Progenitor cell of endocrine pancreas (in vitro differentiated cells): Measurements from ENCODE around the gene LSM3. TPM values are rescaled to one million over a fixed set of nuclear protein-coding genes. Genes with fewer than 3 reads are reported as not detected.

Source experiments
- DNase-seq: peaks from one replicate; pipeline ENCODE4 v3.0.0; 2021; ENCODE audit warnings: low spot score; ENCODE audit not compliant: unreplicated experiment
- H3K27ac Mint-ChIP-seq: 2 replicates; pipeline ENCODE4 v1.8.0; 2021; ENCODE audit warnings: mild to moderate bottlenecking, moderate library complexity, mixed read lengths
- H3K27me3 Mint-ChIP-seq: 2 replicates; pipeline ENCODE4 v1.8.0; 2021; ENCODE audit warnings: mixed read lengths
- H3K36me3 Mint-ChIP-seq: 2 replicates; pipeline ENCODE4 v1.8.0; 2022; ENCODE audit warnings: mixed read lengths; ENCODE audit not compliant: insufficient read depth
- H3K4me1 Mint-ChIP-seq: 2 replicates; pipeline ENCODE4 v1.8.0; 2021; ENCODE audit warnings: low read depth, mixed read lengths
- H3K4me3 Mint-ChIP-seq: 2 replicates; pipeline ENCODE4 v1.8.0; 2021; ENCODE audit warnings: low read depth, mild to moderate bottlenecking, moderate library complexity, mixed read lengths
- H3K9me3 Mint-ChIP-seq: 2 replicates; pipeline ENCODE4 v1.8.0; 2021; ENCODE audit warnings: low read depth, mixed read lengths
- total RNA-seq: library from RNA; stranded (reverse); gene quantifications from 2 replicates; pipeline ENCODE4 v1.2.1, GENCODE V29; 2021
- TF ChIP-seq, protein P1 (sequence below): fragments of 200-600 bp; sonication (generic); IDR thresholded peaks from one replicate; pipeline ENCODE4 v1.5.0; 2021; ENCODE audit warnings: antibody characterized with exemption, mild to moderate bottlenecking; ENCODE audit not compliant: unreplicated experiment

LSM3 gene
- total RNA-seq, 1 donor from 2014 or later: 13.2 TPM

DNA sequence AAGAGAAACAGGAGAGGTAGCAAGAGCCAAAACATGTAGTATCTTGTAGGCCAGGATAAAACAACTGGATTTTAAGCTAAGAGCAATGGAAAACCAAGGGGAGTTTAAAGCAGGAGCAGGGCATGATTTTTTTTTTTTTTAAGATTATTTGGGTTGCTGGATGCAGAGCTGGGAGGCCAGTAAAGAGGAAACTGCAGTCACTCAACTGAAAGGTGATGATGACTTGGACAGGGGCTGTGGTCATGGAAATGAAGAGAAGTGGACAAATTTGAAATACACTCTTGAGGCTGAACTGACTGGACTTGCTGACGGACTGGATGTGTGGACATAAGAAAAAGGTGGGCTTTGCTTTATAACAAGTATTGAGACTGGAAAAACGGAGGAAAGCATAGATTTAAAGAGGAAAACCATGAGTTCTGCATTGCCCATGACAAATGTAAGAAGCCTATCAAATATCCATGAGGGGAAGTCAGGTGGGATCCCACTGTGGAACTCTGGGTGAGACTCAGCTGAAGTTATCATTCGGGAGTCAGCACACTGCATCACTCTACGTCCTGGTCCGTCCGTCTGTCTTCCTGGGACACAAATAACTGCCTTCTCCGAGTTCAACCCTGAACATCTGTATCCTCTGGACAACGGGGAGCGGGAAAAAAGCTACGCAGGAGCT lies 904 bp upstream of the LSM3 start:
- peak overlapping the region; percentile 99 for H3K27ac Mint-ChIP-seq
- H3K4me3 Mint-ChIP-seq: peak overlapping the region; percentile 99
- H3K27me3 Mint-ChIP-seq: no peaks in the 10 kb centered on the region
- peaks cover 4% of the 10 kb centered on the region for H3K36me3 Mint-ChIP-seq
- TF ChIP-seq, protein P1, sequence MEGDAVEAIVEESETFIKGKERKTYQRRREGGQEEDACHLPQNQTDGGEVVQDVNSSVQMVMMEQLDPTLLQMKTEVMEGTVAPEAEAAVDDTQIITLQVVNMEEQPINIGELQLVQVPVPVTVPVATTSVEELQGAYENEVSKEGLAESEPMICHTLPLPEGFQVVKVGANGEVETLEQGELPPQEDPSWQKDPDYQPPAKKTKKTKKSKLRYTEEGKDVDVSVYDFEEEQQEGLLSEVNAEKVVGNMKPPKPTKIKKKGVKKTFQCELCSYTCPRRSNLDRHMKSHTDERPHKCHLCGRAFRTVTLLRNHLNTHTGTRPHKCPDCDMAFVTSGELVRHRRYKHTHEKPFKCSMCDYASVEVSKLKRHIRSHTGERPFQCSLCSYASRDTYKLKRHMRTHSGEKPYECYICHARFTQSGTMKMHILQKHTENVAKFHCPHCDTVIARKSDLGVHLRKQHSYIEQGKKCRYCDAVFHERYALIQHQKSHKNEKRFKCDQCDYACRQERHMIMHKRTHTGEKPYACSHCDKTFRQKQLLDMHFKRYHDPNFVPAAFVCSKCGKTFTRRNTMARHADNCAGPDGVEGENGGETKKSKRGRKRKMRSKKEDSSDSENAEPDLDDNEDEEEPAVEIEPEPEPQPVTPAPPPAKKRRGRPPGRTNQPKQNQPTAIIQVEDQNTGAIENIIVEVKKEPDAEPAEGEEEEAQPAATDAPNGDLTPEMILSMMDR: no peak
- no peak for DNase-seq
- no peaks in the 10 kb centered on the region for H3K9me3 Mint-ChIP-seq
- H3K4me1 Mint-ChIP-seq: peaks cover 31% of the 10 kb centered on the region

DNA sequence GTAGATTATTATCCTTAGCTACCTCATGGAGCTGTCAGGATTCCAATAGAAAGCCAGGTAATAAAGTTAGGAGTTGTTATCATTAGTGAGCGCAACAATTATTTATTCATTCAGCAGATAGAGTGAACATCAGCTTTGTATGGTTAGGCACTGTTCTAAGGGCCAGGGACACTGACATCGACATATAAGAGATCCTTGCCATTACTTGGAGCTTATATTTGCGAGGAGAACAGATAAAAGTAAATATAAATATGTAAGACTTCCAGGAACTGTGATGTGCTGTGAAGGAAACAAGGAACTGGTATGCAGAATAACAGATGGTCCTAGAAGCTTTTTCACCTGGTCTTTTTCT lies 473 bp downstream of the LSM3 start:
- Mint-ChIP-seq H3K27me3 (no peaks in the 10 kb centered on the region), H3K4me1 (peaks cover 31% of the 10 kb centered on the region), H3K36me3 (peaks cover 8% of the 10 kb centered on the region), H3K9me3 (no peaks in the 10 kb centered on the region), H3K4me3 (peak overlapping the region; percentile 99), H3K27ac (peak overlapping the region; percentile 99)
- TF ChIP-seq, protein P1: no peak
- no peak for DNase-seq

DNA sequence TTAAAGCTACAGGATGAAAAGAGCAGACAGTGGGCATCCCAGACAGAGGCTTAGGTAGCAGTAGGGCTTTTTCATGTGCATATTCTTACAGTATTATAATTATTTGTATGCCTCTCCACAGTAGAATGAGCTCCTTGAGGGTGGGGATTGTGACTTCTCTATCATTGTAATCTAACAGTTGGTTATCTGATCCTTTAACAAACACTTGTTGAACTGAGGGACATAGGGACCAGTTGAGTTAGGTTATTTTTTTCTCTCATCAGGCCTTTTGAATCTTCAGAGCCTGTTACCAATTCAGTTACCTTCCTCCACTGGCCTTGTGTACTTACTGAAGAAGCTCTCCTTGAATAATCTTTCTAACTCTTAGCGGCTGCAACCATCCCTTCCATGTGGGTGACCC lies 1.2 kb downstream of the LSM3 start:
- TF ChIP-seq, protein P1: no peak
- no peaks in the 10 kb centered on the region for H3K9me3 Mint-ChIP-seq

GRCh38 chr3:14181253-14181652 lies 2.6 kb downstream of the LSM3 start:
- Mint-ChIP-seq H3K27me3 (no peaks in the 10 kb centered on the region), H3K4me3 (peak overlapping the region; percentile 14), H3K4me1 (peaks cover 24% of the 10 kb centered on the region), H3K36me3 (peaks cover 13% of the 10 kb centered on the region), H3K27ac (no peak overlapping the region), H3K9me3 (no peaks in the 10 kb centered on the region)
- no peak for DNase-seq
- TF ChIP-seq, protein P1: no peak

More for the DNA sequence above, 1.2 kb downstream of the LSM3 start:
- H3K4me1 Mint-ChIP-seq: peaks cover 30% of the 10 kb centered on the region
- no peaks in the 10 kb centered on the region for H3K27me3 Mint-ChIP-seq
- no peak for DNase-seq
- H3K36me3 Mint-ChIP-seq: peaks cover 8% of the 10 kb centered on the region
- H3K27ac Mint-ChIP-seq: peak overlapping the region; percentile 99
- peak overlapping the region; percentile 99 for H3K4me3 Mint-ChIP-seq

GRCh38 chr3:14183015-14183577 lies 4.5 kb downstream of the LSM3 start:
- no peak for DNase-seq
- TF ChIP-seq, protein P1: no peak
- H3K4me3 Mint-ChIP-seq: no peak overlapping the region
- no peaks in the 10 kb centered on the region for H3K27me3 Mint-ChIP-seq
- H3K4me1 Mint-ChIP-seq: peaks cover 16% of the 10 kb centered on the region
- H3K36me3 Mint-ChIP-seq: peaks cover 15% of the 10 kb centered on the region
- no peak overlapping the region for H3K27ac Mint-ChIP-seq
- H3K9me3 Mint-ChIP-seq: no peaks in the 10 kb centered on the region
